Measurements from ENCODE around the gene PARVB. TPM values are rescaled to one million over a fixed set of nuclear protein-coding genes. Genes with fewer than 3 reads are reported as not detected.

Gene PARVB
- total RNA-seq, 2 experiments from 2014 or later, result 39.4 to 41.0 TPM

Other genes with a start within 250 kb of the PARVB start
- gene EFCAB6, start 212.0 kb upstream of the PARVB start, total RNA-seq, result under 1 TPM; 0.26 to 0.39 TPM
- not detected for gene SULT4A1, start 161.8 kb upstream of the PARVB start, total RNA-seq
- not detected for gene PNPLA5, start 132.3 kb upstream of the PARVB start, total RNA-seq
- under 1 TPM in 1 of 2 experiments, not detected in 1; 0.13 TPM for gene PNPLA3, start 100.5 kb upstream of the PARVB start, total RNA-seq
- gene SAMM50, start 68.9 kb upstream of the PARVB start, total RNA-seq, result 10 to 100 TPM; 50.7 to 52.4 TPM
- 100 to 1,000 TPM; 175 to 186 TPM for gene PARVG, start 156.6 kb downstream of the PARVB start, total RNA-seq